Pancreas (tissue), 10 donors: ENCODE results near the gene ZNF48. TPM values are rescaled to one million over a fixed set of nuclear protein-coding genes. Genes with fewer than 3 reads are reported as not detected.

Experiments
- ATAC-seq, 4 donors: fragments of 200-7000 bp; cut with Tn5 transposase; one replicate each; pipeline versions ENCODE4 v1.8.0 to v1.9.1; 2020; ENCODE audit warnings: mild to moderate bottlenecking in 4 of 4, moderate library complexity in 4 of 4
- DNase-seq, 6 donors: peaks; one replicate each; pipeline ENCODE4 v3.0.0-alpha.2; 2020
- FAIRE-seq: peaks from 2 replicates; lab custom pipeline; 2012; peaks lifted over from hg19 to GRCh38; lab: Jason Lieb, UNC
- H3K27ac ChIP-seq, 4 donors: fragments of 200-600 bp; sonication (generic); 1 replicate in 3 of 4; 2 replicates in 1 of 4; pipeline versions ENCODE4 v1.5.0 to v1.8.0; 2020
- H3K27me3 ChIP-seq, 4 donors: fragments of 200-600 bp; one replicate each; pipeline ENCODE4 v1.8.0; 2021
- H3K36me3 ChIP-seq, 3 donors: fragments of 200-600 bp; sonication (generic) in 1 of 3; one replicate each; pipeline versions ENCODE4 v1.5.0 to v1.8.0; 2020 to 2021
- H3K4me1 ChIP-seq, 3 donors: fragments of 200-600 bp; one replicate each; pipeline ENCODE4 v1.8.0; 2021
- H3K4me3 ChIP-seq, 4 donors: fragments of 200-600 bp; sonication (generic) in 2 of 4; one replicate each; pipeline versions ENCODE4 v1.5.0 to v1.8.0; 2020 to 2021
- H3K9me3 ChIP-seq, 4 donors: fragments of 200-600 bp; one replicate each; pipeline ENCODE4 v1.8.0; 2021
- WGBS, 2 donors: extraction: QIAGEN DNeasy Blood & Tissue Kit; methylation state at CpG; one replicate each; pipeline ENCODE4 v1.1.7; 2013; 5-methylcytosine and 5-hydroxymethylcytosine counted together
- intact Hi-C, 3 donors: fragments of 100-400 bp; cut with DNase I; formaldehyde crosslinking; loops; one replicate each; pipeline versions ENCODE4 v1.11.1 to v1.14.2; 2022
- polyA plus RNA-seq, 2 donors: library from polyadenylated mRNA; stranded (reverse); fragments of 200-250 nt; gene quantifications; one replicate each; pipeline ENCODE4 v1.2.3, GENCODE V29; 2013
- total RNA-seq, 6 donors: library from RNA; stranded (reverse); fragmentation: NEBNext Ultra II Directional in 4 of 6; extraction: Animal tissue kit (Norgen Biotek cat#: 25700) in 4 of 6; gene quantifications; one replicate each; pipeline versions ENCODE4 v1.2.1 to v1.2.4, GENCODE V29; 2021 to 2023
- TF ChIP-seq, protein P1 (sequence below), 4 donors: fragments of 200-600 bp; sonication (generic) in 3 of 4; IDR thresholded peaks; one replicate each; pipeline versions ENCODE4 v1.5.0 to v1.8.0; 2021; ENCODE audit warnings: antibody characterized with exemption in 4 of 4
- donor health status: healthy with polysubstance abuse.
- donor health status: DM: no; HTN: no; CAD: no; lungs with moderate emphysema.
- donor health status: DM: no; HTN: no; CAD: no.
- donor health status: control.
- donor health status: control.
- donor health status: Bipolar disorder and iron deficiency.
- donor health status: DM: yes; HTN: yes; CAD: no.
- donor health status: DM: no; HTN: no; CAD: no.
- donor health status: DM: no; HTN: no; CAD: no.
- donor health status: DM: yes; HTN: yes; CAD: no.

Gene ZNF48
- total and polyA plus RNA-seq, 8 donors = 3.1 to 6.5 (median 4.6) TPM

DNA sequence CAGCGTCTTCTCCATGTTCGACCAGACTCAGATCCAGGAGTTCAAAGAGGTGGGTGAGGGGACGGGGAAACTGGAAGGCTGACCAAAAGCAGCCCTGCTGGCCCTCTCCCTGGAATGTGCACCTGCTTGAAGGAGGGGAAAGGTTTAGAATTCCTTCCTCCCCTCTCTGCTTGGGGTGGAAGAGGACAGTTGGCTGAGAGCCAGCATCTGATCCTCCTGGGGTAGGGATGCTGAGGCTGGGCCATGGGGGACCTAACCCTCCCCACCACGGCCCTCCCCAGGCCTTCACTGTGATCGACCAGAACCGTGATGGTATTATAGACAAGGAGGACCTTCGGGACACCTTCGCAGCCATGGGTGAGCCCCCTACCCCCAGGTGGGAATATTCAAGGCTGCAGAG lies 19.4 kb upstream of the ZNF48 start:
- 89% methylated on average over 8 of the region's 8 CpGs for WGBS, 2 donors

DNA sequence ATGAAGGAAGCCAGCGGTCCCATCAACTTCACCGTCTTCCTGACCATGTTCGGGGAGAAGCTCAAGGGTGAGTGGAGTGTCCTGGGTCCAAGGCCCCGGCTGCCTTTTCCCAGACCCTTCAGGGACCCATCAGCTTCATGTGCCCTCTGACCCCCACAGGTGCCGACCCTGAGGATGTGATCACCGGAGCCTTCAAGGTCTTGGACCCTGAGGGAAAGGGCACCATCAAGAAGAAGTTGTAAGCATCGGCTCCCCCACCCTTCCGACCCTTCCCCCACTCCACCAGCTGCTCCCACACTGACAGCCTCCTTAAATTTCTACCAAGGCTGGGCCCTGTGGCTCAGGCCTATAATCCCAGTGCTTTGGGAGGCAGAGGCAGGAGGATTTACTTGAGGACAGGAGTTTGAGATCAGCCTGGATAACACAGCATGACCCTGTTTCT lies 18.7 kb upstream of the ZNF48 start:
- no peaks in the 10 kb centered on the region for H3K36me3 ChIP-seq
- no peak for ATAC-seq
- H3K27ac ChIP-seq = no peak overlapping the region
- H3K4me1 ChIP-seq = peaks cover 0 to 9% (median 7%) of the 10 kb centered on the region in 3 donors
- WGBS, 2 donors = 91% methylated on average over 8 of the region's 8 CpGs
- no peak for FAIRE-seq
- TF ChIP-seq, protein P1, sequence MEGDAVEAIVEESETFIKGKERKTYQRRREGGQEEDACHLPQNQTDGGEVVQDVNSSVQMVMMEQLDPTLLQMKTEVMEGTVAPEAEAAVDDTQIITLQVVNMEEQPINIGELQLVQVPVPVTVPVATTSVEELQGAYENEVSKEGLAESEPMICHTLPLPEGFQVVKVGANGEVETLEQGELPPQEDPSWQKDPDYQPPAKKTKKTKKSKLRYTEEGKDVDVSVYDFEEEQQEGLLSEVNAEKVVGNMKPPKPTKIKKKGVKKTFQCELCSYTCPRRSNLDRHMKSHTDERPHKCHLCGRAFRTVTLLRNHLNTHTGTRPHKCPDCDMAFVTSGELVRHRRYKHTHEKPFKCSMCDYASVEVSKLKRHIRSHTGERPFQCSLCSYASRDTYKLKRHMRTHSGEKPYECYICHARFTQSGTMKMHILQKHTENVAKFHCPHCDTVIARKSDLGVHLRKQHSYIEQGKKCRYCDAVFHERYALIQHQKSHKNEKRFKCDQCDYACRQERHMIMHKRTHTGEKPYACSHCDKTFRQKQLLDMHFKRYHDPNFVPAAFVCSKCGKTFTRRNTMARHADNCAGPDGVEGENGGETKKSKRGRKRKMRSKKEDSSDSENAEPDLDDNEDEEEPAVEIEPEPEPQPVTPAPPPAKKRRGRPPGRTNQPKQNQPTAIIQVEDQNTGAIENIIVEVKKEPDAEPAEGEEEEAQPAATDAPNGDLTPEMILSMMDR (IDR thresholded peaks at IDR 0.05) = no peak
- intact Hi-C loops = no loop called here
- no peaks in the 10 kb centered on the region for H3K27me3 ChIP-seq
- H3K4me3 ChIP-seq = no peak overlapping the region
- peak in 2 of 6 donors; percentile 22 to 28 for DNase-seq
- H3K9me3 ChIP-seq = no peaks in the 10 kb centered on the region

More for the DNA sequence above, 19.4 kb upstream of the ZNF48 start:
- DNase-seq (peak in 2 of 6 donors; percentile 23 to 37), FAIRE-seq (no peak), ATAC-seq (no peak)
- Histone ChIP-seq H3K9me3 (no peaks in the 10 kb centered on the region), H3K4me1 (peaks cover 0 to 9% (median 7%) of the 10 kb centered on the region in 3 donors), H3K27me3 (no peaks in the 10 kb centered on the region), H3K4me3 (no peak overlapping the region), H3K27ac (no peak overlapping the region), H3K36me3 (no peaks in the 10 kb centered on the region)
- TF ChIP-seq, protein P1 (IDR thresholded peaks at IDR 0.05) = no peak
- intact Hi-C loops = no loop called here

DNA sequence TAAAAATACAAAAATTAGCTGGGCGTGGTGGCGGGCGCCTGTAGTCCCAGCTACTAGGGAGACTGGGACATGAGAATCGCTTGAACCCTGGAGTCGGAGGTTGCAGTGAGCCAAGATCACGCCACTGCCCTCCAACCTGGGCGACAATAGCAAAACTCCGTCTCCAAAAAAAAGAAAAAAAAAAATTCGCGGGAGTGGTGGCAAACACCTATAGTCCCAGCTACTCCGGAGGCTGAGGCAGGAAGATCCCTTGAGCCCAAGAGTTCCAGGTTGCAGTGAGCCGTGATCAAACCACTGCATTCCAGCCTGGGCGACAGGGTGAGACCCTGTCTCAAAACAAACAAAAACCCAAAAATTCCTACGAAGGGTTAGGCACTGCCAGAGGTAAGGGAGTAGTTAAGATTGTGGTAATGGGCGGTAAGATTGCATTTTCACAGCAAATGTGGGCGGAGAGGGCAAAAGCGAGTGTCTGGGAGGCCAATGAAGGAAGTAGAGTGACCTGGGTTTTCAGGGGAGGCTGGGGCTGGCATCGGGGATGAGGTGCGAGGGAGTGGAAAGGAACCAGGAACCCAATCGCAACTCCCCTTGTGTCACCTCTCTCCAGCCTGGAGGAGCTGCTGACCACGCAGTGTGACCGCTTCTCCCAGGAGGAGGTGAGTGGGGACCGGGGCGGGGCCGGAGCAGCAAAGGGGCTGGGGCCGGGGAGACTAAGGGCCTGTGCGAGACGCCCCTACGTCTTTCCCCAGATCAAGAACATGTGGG lies 18.0 kb upstream of the ZNF48 start:
- TF ChIP-seq, protein P1 (IDR thresholded peaks at IDR 0.05) = no peak
- no peak for ATAC-seq

DNA sequence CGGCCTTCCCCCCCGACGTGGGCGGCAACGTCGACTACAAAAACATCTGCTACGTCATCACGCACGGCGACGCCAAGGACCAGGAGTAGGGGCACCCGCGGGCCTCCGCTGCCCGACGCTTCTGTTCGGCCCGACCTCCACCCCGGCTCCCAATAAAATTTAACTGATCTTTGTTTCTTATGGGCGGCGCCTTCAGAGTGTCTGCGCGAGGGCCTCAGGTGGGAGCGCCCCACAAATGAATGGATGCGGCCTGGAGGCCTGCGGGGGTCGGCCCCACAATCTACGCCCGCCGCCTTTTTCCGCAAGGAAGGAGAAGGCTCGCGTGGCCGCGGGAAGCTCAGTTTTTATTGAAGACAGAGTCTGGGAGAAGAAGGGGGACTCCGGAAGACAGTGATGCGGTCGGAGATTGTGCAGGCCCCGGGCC lies 17.4 kb upstream of the ZNF48 start:
- intact Hi-C loops = no loop called here
- peak; percentile 81 to 91 (median 86) for DNase-seq
- Histone ChIP-seq H3K27me3 (no peaks in the 10 kb centered on the region), H3K36me3 (no peaks in the 10 kb centered on the region), H3K27ac (peak overlapping the region; percentile 94 to 100 (median 98)), H3K4me1 (peaks cover 0 to 9% (median 7%) of the 10 kb centered on the region in 3 donors), H3K9me3 (no peaks in the 10 kb centered on the region), H3K4me3 (peak overlapping the region; percentile 25 to 64 (median 46))
- TF ChIP-seq, protein P1 (IDR thresholded peaks at IDR 0.05) = no peak
- ATAC-seq = peak; percentile 32 to 66 (median 50)
- WGBS, 2 donors = 2 to 3% methylated on average over 36 to 39 of the region's 39 CpGs
- FAIRE-seq = no peak

More for the DNA sequence above, 18.0 kb upstream of the ZNF48 start:
- DNase-seq = no peak
- 59 to 60% methylated on average over 29 of the region's 29 CpGs for WGBS, 2 donors
- peak overlapping the region; percentile 94 to 100 (median 98) for H3K27ac ChIP-seq
- intact Hi-C loops = no loop called here
- no peaks in the 10 kb centered on the region for H3K9me3 ChIP-seq
- H3K4me3 ChIP-seq = peak overlapping the region in 3 of 4 donors; percentile 40 to 64 (median 53)
- no peaks in the 10 kb centered on the region for H3K36me3 ChIP-seq
- no peaks in the 10 kb centered on the region for H3K27me3 ChIP-seq
- H3K4me1 ChIP-seq = peaks cover 0 to 9% (median 7%) of the 10 kb centered on the region in 3 donors
- no peak for FAIRE-seq
